ENCODE measurements around the gene KRTAP10-8.
A peak's percentile ranks its signal among the peaks of the same experiment; 100 is the strongest.
"Not testable (repeated sequence)": the region's sequence is repeated elsewhere in the genome, so short reads cannot be mapped to it uniquely, and the experiment has no call there.

Gene KRTAP10-8

DNA sequence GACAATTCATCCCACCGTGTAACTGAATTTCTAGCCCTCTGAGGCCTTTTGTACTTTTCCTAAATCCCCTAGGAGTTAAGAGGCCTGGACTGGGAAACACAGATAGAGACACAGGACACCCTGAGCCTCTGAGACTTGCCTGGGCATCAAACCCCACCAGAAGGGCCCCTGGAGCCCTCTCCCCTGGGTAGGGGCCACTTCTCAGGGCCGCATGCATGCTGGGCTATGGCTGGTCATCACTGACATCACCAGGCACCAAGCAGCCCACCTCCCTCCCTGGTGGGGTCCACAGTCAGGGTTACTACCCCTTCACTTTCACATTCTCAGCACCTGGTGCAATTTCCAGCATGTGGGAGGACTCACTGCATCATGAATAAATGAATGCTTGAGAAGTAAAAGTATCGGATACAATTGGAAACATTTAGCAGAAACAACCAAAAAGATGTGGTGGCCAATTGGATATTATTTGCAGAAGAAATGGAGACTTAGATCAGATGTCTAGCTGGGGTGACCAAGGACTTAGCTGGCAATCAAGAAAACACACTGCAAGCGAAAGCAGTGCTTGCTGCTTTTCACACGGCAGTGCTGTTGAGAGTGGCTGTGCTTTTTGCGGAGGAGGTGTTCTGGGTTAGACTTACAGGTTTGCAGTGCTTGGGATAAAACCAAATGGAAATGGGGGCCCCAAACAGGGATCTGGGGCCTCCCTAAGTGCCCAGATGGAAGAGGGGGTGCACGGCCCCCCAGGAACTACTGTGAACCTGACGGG is 12.4 kb upstream of the KRTAP10-8 start:
- no peak for DNase-seq

DNA sequence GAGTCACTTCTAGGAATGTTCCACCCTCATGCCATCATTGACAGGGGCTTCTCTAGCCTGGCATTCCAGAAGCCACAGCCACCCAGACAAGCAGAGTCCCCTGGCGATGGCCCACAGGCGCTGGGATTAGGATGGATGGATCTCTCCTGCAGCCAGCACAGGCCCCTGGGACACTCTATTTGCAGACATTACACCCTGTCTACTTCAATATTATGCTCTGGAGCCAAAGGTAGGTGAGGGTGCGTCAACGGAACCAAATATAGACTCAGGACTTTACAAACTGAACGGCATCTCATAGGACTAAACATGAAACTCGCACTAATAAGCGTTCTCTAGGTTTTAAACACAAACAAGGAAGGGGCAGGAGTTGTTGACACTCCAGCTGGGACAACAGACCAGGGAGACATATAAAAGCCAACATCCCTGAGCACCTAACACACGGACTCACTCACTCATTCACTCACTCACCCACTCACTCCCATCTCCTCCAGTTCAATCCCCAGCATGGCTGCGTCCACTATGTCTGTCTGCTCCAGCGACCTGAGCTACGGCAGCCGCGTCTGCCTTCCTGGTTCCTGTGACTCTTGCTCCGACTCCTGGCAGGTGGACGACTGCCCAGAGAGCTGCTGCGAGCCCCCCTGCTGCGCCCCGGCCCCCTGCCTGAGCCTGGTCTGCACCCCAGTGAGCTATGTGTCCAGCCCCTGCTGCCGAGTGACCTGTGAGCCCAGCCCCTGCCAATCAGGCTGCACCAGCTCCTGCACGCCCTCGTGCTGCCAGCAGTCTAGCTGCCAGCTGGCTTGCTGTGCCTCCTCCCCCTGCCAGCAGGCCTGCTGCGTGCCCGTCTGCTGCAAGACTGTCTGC is 11.5 kb upstream of the KRTAP10-8 start, which contains the start of gene KRTAP10-7:
TSS of gene KRTAP10-7 (plus strand) at position 480 of the 861 bp plus-strand sequence. CDS start at position 505, 25 bp downstream.
- DNase-seq: not testable (repeated sequence)

DNA sequence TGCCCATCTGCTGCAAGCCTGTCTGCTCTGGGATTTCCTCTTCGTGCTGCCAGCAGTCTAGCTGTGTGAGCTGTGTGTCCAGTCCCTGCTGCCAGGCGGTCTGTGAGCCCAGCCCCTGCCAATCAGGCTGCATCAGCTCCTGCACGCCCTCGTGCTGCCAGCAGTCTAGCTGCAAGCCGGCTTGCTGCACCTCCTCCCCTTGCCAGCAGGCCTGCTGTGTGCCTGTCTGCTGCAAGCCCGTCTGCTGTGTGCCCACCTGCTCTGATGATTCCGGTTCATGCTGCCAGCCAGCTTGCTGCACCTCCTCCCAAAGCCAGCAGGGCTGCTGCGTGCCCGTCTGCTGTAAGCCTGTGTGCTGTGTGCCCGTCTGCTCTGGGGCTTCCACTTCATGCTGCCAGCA is 10.8 kb upstream of the KRTAP10-8 start:
- DNase-seq: peak; percentile 68

DNA sequence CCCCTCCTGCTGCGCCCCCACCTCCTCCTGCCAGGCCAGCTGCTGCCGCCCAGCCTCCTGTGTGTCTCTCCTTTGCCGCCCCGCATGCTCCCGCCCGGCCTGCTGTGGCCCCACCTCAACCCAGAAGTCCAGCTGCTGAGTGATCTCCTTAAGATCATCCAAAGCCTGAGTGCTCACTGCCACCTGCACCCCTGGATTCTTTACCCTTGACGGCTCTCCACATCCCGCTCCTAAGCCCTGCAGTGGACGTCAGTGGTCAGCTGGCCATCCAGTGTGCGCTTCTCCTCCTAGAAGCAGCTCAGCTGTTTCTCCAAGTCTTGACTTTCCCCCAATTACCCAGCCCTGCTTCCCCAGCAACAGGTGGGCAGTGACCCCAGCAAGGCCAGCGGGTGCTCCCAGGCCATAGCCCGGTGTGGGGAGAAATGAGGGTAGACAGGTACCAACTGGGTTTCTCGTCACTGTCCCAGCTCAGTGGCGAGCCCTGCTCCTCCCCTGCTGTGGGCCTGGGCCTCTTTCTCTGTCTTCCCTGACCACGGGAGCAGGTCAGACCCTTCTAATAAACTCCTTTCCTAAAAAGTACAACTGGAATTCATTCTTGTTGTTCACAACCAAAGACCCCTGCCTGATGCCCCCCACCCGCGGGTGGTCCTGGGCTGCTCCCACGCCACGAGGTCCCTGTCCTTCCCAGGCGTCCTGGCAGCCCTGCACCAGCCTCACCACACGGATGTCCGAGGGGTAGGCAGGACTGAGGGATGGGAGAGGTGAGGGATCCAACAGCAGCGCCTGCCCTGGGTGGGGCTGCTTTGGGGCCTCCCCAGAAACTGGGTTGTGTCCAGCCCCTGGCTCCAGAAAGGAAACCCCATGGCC is 10.1 kb upstream of the KRTAP10-8 start:
- no peak for DNase-seq

DNA sequence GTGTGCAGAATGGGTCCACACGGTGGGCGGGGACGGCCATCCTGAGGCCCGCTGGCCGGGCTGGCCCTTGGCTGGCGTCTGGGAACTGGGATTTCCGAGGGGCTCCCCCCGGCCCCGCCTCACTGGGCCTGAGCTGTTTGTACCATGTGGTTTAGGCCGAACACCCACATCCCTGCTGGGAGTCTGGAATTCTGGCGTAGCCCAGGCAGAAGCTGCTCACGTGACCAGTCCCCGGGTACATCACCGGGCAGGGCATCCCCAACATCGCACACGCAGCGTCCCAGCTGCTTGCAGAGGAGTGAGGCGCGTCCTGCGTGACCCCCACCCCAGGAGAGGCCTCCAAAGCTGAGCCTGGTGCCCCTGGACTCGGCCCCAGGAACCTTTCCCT is 9.4 kb upstream of the KRTAP10-8 start:
- DNase-seq: no peak

DNA sequence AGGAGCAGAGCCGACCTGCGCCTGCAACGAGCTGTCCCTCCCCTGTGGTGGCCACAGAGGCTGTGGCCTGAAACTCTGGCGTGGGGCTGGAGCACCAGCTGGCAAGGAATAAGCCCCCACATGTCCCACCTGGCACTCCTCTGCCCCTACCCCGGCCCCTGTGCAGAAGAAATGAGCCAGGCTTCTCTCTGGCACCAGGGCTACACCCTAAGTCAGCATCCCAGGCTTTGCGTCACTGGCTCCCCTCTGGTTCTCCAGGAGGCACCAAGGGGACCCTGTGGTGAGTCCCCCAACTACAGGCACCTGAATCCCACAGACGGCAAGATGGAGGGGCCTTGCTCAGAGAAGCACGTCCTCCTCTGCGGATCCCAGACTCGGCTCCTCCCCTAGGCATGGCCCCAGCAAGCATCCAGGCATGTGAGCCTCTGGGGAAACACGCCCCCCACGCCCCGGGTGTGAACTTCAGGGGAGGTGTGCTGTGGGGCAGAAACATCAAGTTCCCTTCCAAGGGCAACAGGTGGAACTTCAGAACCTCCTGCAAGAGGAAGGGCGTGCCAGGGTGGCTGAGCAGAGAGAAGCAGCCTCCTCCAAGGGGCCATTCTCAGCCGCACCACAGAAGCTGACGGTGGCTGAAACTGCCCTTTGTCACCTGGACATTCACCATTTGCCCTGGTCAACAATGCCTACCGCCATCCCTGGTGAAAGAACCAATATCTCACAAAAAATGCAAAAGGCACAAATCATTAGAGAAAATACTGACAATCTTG is 8.6 kb upstream of the KRTAP10-8 start:
- peak; percentile 59 for DNase-seq

DNA sequence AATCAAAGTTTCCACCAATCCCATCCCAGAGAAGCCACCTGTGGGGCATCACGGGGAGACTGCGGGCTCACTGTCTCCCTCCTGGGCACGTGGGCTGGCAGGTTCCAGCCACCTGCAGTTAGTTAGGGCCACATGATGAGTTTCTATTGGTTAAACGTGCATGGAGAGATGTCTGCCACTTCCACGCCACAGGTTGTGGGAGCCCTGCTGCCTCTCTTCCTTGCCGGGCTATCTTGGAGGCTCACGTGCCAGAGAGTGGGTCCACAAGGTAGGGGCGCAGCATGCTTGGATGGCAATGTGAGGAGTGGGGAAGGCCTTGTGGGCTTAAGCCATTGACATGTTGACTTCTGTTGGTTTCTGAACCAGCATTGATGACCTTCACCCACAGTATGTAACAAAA is 8.0 kb upstream of the KRTAP10-8 start:
- DNase-seq: peak; percentile 33

DNA sequence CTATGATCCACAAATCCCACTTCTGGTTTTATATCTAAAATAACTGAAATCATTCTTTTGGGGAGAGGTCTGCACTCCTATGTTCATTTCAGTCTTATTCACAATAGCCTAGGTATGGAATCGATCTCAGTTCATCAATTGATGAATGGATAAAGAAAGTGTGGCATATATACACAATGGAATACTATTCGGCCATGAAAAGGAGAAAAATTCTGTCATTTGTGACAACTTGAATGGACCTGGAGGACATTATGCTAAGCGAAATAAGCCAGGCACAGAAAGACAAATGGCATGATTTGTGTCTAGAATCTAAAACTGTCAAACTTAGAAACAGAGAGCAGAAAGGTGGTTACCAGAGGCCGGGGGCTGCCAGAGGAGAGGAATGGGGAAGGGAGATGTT is 5.4 kb upstream of the KRTAP10-8 start:
- no peak for DNase-seq

DNA sequence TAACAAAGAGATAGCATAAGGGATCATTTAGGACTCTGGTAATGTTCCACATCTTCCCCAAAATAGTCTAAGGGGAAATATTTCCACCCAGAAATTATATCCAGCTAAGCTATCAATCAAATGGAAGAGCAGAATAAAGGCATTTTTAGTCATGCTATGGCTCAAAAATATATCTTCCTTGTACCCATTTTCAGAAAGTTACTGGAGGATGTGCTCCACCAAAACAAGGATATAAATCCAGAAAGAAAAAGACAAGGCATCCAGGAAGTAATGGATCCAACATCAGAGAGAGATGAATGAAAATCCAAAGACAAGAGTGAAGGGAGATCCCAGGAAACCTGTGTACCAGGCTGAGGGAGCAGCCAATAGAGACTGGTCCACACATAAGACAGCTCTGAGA is 2.7 kb upstream of the KRTAP10-8 start:
- no peak for DNase-seq

DNA sequence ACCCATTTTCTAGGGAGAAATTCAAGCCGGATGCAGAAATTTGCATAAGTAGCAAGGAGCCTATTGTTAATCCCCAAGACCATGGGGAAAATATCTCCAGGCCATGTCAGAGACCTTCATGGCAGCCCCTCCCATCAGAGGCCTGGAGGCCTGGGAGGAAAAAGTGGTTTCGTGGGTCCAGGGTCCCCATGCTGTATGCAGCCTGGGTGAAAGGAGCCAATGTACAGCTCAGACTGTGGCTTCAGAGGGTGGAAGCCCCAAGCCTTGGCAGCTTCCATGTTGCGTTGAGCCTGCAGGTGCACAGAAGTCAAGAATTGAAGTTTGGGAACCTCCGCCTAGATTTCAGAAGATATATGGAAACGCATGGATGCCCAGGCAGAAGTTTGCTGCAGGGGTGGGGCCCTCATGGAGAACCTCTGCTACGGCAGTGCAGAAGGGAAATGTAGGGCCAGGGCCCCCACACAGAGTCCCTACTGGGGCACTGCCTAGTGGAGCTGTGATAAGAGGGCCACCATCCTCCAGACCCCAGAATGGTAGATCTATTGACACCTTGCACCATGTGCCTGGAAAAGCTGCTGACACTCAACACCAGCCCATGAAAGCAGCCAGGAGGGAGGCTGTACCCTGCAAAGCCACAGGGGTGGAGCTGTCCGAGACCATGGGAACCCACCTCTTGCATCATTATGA is 1.6 kb upstream of the KRTAP10-8 start:
- not testable (repeated sequence) for DNase-seq

DNA sequence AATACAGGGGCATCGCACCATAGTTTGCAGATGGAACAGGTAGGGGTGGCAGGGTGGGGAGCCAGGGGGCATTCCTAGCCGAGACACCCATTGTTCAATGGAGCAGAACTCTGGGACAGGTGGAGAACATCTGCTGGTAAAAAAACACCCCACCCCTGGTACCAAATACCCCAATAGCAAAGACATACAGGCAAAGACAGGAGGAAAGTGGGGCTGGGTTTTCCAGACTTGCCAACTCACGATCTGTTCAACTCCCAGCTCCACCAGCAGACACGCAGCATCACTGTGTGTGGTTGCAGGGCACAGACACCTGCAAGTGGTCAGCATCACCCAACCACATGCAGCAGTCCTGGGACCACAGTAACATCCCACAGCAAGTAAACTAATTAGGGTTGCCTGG is 328 bp upstream of the KRTAP10-8 start:
- DNase-seq: peak; percentile 54

DNA sequence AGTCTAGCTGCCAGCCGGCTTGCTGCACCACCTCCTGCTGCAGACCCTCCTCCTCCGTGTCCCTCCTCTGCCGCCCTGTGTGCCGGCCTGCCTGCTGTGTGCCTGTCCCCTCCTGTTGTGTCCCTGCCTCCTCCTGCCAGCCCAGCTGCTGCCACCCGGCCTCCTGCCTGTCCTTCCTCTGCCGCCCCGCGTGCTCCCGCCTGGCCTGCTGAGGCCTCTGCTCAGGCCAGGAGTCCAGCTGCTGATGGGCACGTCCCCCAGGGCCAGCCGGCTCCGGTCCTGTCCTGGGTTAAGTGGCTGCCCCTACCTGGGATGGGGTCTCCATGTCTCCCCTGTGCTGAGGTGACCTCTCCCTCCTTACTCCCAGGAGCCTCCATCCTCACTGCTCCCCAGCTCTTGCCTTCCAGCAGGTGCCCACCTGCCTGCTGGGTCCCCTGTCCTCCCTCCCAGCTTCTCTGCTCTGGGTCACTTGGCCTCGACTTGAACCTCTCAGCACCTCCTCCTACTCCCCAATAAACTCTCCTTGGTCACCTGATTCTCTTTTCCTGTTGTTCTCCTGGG is 870 bp downstream of the KRTAP10-8 start:
- no peak for DNase-seq

DNA sequence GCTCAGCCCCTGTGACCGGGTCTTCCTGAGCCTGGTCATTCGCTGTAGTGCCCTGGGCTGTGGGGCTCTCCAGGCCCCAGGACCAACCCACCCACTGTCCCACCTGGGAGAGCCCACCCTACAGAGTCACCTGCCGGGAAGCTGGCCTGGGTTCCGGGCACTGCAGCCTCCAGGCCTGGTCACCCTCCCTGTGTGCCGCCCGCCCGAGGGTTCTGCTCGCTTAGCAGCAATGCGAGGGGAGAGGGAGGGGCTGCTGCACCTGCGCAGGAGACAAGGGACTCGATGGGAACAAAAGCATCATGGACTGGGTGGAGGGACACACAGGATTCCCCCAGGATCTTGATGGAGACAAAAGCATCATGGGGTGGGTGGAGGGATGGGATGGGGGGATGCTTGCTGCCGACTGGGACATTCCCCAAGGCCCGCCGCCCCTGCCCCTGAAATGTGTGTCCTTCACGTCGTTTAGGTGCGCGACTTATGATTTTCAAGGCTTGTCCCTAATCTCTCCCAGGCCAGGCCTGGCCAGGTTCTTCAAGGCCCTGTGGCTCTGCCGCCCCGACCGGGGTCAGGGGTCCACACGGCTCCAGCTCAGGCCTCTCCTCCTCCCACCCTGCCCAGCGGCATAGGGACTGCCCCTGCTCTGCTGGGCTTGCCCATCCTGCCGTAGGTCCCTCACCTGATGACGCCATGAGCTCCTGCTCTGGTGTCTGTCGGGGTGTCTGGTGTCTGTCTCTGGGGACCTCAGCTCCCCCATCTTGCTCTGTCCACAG is 1.7 kb downstream of the KRTAP10-8 start:
- DNase-seq: no peak

DNA sequence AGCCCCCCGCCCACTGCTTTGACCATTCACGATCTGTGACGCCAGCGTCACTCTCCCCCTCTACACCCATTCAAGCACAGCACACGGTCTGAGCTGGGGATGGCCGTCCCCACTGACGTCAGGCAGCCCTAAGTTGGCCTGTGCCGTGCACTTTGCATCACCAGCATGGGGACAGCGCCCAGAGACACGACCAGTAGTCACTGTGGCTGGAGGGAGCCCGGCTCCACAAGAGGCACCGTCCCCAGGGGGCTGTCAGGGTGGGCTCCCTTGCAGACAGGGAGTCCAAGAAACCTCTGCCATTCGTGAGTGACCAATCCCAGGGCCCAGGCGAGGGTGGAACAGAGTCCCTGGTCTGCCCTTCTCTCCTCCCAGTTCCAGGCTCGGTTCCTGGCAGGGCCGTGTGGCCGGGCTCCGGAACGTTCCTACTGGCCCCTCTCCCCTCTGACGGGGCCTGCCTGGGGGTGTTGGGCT is 2.3 kb downstream of the KRTAP10-8 start:
- no peak for DNase-seq

DNA sequence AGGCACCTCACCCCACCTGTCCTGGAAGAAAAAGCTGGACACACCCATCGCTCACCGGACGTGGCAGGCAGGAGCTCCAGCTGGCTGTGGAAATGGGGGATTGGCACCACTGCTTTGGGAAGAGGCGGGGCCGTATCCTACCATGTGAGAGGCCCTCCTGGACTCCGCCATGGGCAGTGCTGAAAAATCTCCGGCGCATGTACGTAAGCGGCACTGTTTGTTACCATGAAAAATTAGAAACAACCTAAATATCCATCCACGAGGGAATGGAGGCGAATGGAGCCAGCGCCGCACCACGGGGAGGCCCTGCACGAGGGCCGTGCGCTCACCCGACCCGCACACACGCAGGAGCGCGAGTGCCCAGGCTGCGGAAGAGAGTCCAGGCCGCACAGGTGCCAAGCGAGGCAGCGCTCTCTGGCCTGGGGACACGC is 3.1 kb downstream of the KRTAP10-8 start:
- no peak for DNase-seq

DNA sequence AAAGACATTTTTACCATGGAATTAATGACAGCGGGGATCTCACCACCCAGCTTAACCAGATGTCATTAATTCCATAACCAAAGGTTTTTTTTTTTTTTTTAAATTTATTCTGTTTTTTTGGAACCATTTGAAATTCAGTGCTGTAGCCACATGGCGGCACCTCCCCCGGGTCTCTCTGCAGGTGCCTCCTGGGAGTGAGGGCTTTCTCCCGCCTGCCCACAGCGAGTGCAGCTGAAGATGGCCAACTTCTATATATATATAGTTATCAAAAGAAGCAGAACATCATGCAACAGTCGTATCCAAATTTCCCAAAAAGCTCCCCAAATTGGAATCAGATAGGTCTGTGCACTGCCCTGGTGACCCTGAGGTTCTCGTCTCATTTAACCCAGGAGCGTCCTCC is 3.6 kb downstream of the KRTAP10-8 start:
- peak; percentile 59 for DNase-seq

DNA sequence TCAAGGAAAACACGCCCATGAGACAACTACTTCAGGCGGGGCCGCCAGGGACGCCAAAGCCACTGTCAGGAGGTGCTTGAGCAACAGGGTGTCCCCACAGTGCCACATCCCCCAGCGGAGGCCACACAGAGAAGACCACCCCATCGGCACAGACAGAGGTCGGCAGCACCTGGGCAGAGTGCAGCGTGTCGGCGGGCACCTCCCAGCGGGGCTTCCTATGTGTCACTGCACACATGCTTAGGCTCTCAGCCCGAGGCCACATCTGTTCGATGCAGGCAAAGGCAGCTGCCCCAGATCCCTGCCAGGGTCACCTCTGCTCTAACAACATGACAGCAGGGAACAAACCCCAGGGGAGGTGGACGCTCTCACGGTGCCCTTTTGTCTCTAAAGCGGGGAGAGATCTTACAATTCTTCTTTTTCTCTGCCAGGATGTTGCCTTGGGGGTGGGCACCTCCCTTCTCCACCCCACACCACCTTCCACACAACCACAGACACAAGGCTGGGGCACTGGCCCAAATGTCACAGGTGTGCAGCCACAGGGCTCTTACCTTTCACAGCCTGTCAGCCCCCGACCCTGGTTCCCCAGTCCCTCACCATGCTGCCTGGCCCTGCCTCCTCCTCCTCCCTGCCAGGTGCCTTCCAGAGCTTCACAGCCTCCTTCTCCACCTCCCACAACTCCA is 4.2 kb downstream of the KRTAP10-8 start:
- peak; percentile 75 for DNase-seq

DNA sequence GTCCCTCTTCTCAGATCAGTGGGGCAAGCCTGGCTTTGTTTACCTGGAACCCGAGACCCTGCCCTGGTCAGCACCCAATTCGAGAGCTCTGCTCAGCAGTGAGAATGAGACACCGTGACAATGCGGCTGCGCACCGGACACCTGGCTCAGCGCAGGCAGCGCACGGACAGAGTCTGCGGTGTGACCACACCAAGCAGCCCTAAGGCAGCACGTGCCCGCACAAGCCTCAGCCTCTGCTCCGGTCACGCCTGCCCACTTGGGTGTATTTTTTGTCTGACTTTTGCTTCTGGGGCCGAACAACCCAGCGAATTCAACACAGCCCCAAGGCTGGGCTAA is 4.7 kb downstream of the KRTAP10-8 start:
- peak; percentile 80 for DNase-seq

DNA sequence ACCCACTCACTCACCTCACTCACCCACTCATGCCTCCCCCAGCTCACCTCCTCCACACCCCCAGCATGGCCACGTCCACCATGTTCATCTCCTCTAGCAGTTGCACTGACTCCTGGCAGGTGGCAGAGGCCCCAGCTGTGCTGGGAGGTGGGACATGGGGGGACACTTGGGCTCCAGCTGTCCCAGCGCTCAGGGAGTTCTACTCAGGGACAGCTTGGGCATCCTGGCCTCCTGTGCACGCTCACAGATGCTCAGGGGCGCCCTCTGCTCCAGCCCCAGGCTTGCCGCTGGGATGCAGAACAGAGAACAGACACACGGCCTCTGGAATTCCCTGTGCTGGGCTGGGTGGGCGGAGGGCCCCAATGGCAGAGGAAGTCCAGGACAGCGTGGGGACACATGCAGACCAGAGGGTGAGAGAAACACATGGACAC is 5.2 kb downstream of the KRTAP10-8 start:
- DNase-seq: no peak

DNA sequence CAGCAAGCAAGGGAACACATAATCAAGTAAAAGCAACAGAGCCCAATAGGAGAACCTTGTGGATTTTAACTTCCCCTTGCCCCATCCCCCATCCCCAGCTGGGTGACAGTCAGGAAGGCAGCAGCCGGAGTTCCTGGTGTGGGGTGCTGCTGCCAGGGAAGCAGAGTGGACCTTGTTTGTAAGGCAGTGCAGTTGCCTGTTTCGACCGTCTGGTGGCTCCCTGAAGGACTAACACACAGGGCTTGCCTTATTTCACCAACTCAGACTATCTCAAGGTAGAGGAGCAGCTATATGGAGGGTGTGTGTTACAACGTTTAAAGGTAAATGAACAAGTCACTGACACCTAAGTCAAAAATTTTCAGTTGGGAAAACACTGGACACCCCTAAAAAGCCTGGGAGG is 6.6 kb downstream of the KRTAP10-8 start:
- peak; percentile 69 for DNase-seq
